22Rv1 (cell line): Measurements from ENCODE around the gene CYSTM1.

Experiments
- ZFX ChIP-seq: fragments of 450-650 bp; IDR thresholded peaks from 2 replicates; pipeline ENCODE4 v1.6.1; 2017; ENCODE audit warnings: antibody characterized with exemption, borderline replicate concordance
- TF ChIP-seq, protein P1 (sequence below): fragments of 450-650 bp; IDR thresholded peaks from 2 replicates; pipeline ENCODE4 v1.5.1; 2017; ENCODE audit warnings: mild to moderate bottlenecking

- TF ChIP-seq, protein P1, sequence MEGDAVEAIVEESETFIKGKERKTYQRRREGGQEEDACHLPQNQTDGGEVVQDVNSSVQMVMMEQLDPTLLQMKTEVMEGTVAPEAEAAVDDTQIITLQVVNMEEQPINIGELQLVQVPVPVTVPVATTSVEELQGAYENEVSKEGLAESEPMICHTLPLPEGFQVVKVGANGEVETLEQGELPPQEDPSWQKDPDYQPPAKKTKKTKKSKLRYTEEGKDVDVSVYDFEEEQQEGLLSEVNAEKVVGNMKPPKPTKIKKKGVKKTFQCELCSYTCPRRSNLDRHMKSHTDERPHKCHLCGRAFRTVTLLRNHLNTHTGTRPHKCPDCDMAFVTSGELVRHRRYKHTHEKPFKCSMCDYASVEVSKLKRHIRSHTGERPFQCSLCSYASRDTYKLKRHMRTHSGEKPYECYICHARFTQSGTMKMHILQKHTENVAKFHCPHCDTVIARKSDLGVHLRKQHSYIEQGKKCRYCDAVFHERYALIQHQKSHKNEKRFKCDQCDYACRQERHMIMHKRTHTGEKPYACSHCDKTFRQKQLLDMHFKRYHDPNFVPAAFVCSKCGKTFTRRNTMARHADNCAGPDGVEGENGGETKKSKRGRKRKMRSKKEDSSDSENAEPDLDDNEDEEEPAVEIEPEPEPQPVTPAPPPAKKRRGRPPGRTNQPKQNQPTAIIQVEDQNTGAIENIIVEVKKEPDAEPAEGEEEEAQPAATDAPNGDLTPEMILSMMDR, result no peak
- no peak for TF ChIP-seq ZFX
Observed at GRCh38 chr5:140165101-140165922, 9.7 kb upstream of the CYSTM1 start.
